NB4 (cell line): ENCODE data around the gene IQGAP2.

Experiments
- CTCF ChIP-seq: IDR thresholded peaks from one replicate; pipeline ENCODE4 v1.5.1; 2012; ENCODE audit warnings: low read depth, low read length
- POLR2A ChIP-seq: IDR thresholded peaks from 2 replicates; pipeline ENCODE4 v1.6.1; 2011; ENCODE audit warnings: mild to moderate bottlenecking; ENCODE audit not compliant: insufficient read length; ENCODE audit errors: extremely low read depth

GRCh38 chr5:76473661-76474060 is 70.6 kb downstream of the IQGAP2 start:
- no peak for TF ChIP-seq POLR2A
- TF ChIP-seq CTCF = no peak
